CD1c-positive myeloid dendritic cell (primary cell): Measurements from ENCODE around the gene MCM3AP.
A peak's percentile ranks its signal among the peaks of the same experiment; 100 is the strongest.
"Not testable (repeated sequence)": the region's sequence is repeated elsewhere in the genome, so short reads cannot be mapped to it uniquely, and the experiment has no call there.

Experiments used
- DNase-seq: peaks from one replicate; pipeline ENCODE4 v3.0.0-alpha.2; 2016; ENCODE audit errors: extremely low spot score

MCM3AP gene

DNA sequence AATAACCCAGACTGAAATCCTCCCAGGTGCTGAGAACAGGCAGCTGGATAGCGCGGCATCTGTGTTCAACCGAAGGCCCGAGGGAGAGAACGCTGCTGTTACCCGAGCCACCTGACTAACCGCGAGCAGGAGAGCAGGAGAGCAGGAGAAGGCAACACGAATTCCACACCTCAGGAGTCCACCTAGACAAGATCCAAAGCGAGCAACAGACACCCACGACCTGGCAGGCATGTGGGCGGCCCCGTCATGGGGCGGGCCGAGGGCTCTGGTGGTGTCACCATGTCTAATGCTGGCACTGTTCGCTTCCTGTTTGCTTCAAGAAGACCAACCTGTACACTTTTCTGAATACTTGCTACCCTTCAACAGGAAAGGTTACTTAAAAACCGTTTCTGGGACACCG, 80.2 kb downstream of the MCM3AP start:
- DNase-seq: no peak

DNA sequence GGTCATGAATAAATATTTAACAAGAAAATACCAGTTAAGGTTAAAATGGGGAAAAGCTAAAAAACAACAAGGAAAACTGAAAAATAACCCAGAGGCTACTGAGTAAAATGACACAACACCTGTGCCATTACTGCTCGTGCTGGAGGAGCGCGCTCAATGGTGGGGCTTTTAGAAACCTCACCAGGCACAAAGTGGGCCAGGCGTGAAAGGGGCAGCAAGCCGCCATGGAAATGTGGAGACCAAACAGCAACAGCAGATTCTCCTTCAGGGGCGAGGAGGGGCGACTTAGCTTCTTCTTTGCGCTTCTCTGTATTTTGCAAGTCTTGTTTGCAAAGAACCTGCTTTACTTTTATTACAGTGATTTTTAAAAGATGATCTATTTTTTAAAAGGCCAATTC, 82.2 kb downstream of the MCM3AP start:
- DNase-seq: no peak

DNA sequence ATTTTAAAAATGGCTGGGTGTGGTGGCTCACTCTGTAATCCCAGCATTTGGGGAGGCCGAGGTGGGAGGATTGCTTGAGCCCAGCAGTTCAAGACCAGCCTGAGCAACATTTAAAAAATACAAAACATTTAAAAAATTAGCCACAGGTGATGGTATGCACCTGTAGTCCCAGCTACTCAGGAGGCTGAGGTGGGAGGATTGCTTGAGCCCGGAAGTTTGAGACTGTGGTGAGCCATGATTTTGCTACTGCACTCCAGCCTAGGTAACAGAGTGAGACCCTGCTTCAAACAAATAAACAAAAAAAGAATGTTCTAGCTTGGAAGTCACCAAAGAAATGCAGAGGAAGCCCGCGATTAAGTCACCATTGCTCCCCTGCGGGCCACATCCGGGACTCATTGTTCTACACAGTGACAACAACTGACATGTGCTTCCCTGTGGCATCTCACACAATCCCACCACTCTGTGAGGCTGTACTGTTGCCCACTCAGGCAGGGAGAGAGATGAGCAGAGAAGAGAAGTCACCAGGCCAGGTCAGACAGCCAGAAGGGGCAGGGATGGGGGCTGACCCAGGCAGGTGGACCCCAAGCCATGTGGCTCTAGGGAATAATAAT, 82.7 kb downstream of the MCM3AP start:
- no peak for DNase-seq

DNA sequence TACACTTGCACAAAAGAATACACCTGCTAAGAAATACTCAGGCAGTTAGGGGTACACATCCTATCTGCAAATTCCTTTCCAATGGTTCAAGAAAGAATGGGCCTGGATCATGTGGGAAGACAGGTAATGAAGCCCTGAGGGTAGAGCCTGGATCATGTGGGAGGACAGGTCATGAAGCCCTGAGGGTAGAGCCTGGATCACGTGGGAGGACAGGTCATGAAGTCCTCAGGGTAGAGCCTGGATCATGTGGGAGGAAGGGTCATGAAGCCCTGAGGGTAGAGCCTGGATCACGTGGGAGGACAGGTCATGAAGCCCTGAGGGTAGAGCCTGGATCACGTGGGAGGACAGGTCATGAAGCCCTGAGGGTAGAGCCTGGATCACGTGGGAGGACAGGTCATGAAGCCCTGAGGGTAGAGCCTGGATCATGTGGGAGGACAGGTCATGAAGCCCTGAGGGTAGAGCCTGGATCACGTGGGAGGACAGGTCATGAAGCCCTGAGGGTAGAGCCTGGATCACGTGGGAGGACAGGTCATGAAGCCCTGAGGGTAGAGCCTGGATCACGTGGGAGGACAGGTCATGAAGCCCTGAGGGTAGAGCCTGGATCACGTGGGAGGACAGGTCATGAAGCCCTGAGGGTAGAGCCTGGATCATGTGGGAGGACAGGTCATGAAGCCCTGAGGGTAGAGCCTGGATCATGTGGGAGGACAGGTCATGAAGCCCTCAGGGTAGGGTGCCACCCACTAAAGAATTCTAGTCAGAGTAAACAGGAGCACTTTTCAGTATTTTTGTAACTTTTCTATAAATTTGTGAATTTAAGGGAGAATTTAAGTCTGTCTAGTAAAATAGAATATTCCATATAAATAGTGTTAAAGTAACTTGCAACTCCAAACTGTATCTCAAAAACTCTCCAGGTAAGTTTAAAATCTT, 84.3 kb downstream of the MCM3AP start:
- DNase-seq: not testable (repeated sequence)

DNA sequence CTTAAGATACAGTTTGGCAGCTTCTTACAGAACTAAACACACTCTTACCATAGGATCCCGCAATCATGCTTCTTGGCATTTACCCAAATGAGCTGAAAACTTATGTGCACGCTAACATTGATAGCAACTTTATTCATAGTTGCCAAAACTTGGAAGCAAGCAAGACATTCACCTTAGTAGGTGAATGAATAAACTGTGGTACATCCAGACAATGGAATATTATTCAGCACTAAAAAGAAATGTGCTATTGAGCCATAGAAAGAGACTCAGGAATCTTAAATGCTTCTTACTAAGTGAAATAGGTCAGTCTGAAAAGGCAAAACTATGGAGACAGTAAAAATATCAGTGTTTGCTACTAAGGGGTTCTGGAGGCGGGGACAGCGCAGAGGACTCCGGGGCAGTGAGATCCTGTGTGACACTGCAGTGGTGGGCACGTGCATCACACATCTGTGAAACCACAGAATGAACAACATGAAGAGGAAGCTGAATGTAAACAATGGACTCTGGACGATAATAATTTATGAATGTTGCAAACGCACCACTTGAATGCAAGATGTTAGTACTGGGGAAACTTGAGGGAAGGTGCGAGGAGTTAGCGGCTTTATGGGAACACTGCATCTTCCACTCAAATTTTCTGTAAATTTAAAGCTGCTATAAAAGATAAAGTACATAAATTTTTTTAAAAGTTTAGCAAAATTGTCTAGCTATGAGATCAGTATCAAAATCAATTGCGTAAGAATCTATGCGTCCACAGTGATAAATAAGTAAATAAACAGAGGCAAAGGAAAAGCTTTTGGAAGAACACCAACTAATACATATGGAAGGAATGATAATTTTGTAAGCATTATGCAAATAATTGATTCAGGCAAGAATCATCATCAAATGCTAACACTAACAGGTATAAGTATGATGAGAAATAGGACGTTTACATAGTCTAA, 85.7 kb downstream of the MCM3AP start:
- DNase-seq: no peak

DNA sequence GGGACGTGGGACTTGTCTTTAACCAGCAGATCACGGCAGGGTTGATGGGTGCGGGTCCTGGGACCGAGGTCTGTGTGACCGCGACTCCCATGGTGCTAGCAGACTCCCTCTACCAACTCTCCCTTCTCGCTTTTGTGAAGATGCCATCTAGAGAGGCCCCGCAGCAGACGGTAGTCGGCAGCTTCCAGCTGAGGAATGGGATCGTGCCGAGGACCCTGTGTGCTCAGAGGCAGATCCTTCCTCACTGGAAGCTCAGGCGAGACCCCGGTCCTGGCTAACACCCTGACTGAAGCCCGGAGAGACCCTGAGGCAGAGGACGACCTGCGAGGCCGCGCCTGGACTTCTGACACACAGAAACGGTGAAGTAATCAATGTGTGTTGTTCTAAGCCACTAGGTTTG, 88.7 kb downstream of the MCM3AP start:
- DNase-seq: no peak

DNA sequence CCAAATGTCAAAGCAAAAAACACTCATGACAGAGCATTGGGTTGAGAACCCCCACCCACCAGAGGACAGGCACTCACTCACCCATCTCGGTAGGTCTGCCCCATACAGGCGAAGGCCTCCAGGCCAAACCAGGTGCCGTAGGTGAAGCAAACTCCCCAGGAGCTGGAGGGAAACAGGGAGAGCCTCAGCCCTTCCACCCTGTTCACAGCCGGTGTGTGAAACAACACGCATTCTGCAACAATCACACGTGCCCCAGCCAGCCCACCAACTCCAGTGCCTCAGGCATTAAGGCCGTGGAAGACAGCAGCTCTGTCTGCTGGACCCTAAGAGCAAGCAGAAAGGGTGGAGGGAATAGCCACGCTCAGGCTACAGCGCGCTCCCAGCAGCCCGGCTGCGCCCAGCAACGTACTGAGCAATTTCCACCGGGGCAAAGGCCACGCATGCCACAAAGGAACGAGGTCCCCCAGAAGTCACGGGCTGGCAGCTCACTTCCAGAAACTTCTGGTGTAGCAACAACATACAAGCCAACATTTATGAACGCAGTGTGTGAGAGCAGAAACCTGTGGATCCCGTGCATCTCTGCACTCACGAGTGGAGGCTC, 89.7 kb downstream of the MCM3AP start:
- no peak for DNase-seq

DNA sequence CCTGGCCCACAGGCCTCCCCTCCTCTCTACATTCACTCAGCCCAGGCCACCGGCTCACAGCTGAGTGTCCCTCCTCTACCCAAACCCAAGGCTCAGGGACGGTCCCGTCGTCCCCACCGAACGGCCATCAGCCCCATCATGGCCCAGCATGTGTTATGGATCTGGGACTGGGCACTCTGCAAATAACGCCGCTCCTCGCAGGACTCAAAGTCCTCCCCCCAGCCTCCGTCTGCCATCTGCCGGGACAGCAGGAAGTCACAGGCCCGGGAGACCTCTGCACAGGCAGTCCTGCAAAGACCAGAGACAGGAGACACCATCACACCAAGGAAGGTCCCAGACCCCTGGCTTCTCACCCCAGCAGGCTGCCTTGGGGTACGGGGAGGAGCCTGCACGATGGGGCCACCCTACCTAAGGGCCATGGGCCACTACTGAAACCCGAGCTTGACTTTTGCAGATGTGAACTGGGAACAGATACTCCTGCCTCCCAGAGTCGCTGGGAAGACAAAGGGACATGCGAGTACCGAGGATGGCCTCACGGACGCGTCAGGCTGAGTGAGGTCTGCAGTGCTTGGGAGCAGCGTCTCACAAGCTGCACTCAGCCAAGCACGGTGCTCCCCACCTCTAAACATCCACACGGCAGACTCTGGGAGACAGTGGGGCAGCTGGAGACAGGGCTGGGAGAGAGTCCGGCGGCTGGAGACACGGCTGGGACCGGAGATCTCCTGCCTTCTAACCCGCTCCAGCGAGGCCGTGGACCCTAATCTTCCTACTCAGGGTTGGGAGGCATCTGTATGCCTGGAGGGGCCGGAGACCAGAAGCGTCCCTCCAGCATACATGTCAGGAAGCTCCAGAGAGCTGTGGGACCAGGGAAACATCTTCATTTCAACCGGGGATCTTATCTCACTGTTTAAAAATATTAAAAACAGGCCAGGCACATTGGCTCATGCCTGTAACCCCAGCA, 90.8 kb downstream of the MCM3AP start:
- no peak for DNase-seq

DNA sequence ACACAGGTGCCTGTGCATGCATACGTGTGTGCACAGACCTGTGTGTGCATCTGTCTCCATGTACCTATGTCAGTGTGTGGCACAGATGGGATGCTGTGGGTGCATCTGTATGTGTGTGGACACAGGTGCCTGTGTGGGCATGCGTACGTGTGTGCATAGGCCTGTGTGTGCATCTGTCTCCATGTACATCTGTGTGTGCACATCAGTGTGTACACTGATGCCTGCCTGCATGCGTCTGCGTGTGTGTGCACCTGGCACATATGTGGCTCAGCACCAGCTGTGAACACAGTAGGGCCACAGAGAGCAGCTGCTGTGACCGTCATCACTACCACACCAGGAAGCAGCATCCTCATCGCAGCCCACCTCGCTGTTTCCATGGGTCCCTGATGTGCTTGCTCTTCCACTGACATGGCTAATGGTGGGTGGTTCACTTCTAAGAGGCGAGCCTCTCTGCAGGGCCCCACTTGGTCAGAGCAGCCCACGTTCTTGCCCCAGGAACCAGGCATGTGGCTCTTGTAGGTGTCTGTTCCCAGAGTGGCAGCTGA, 91.5 kb downstream of the MCM3AP start:
- no peak for DNase-seq

DNA sequence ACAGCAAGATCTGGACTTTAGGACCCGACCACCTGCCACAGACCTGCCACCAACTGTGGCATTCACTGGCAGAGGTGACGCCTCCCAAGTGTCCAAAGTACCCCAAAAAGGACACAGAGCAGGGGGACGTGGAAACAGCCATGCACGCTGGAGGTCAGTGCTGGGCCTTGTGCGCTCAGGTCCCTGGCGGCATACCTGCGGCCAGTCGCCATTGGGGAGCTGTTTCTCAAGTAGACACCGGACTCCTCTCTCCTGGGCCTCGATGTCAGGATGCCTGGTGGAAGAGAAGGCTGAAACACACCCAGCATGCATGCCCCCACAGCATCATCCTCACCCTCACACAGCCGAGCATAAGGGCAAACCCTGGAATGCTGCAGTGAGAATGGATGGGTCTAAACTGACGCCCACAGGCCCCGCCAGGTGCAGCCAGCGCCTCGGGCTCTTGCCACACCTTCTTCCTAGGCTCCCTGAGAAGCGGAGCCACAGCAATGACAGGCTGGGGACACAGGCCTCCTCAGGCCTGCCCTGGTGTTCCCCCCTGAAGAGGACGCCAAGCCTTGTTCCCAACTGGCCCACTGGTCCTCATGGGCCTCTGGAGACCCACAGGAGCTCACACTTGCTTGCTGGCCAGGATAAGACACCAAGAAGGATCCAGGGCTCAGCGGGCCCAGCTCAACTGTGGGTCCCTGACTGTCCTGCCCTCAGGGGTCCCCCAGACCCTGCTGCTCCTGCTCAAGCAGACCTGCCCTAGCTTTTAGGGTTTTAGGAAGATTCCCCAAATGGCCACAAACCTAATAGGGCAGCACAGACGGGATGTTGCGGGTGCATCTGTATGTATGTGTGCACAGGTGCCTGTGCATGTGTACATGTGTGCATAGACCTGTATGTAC, 93.5 kb downstream of the MCM3AP start:
- DNase-seq: no peak

DNA sequence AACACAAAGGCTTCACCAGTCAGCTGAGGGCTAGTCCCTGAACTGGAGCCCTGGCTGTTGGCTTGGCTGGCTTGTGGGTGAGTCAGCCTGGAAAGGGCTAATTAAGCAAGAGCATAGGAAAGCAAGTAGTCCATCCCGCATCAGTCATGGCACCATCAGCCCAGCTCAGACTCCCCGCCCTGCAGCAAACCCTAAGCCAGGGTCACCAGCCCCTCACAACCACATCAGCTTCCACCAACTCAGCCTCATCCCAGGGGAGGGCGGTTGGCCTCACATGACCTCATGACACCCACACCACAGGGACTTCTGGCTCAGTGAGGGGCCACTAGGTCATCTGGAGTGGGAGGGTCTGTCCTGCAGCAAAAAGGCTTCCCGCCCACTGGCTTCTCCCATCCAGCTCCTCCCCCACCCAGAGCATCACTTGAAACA, 94.1 kb downstream of the MCM3AP start:
- DNase-seq: no peak

DNA sequence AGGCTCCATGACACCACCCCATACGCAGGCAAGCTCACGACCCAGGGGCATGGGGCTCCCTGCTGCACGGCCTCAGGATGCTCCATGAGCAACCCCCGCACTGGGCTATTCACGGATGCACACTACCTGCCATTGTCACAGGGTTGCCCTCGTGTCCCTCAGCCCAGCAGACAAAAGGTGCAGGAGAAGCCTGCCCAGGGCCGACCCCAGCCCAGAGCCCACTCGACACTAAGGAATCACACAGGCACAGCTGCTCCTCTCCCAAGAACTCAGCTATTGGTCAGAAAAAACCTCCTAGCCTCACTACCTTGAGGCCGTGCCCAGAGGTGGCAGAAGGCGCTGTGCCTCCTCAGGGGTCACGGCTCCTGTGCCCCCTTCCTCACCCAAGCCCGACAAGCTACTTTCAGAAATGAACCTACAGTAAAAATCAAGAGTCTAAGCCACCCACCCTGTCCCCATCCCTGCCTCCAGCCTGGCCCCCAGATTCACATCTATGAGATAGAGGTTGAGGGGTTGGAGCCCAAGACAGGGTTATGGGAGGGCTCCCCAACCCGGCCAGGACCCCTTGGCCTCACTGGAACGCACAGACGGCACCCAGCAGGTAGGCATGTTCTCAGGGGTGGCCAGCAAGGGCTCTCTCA, 94.8 kb downstream of the MCM3AP start:
- no peak for DNase-seq

DNA sequence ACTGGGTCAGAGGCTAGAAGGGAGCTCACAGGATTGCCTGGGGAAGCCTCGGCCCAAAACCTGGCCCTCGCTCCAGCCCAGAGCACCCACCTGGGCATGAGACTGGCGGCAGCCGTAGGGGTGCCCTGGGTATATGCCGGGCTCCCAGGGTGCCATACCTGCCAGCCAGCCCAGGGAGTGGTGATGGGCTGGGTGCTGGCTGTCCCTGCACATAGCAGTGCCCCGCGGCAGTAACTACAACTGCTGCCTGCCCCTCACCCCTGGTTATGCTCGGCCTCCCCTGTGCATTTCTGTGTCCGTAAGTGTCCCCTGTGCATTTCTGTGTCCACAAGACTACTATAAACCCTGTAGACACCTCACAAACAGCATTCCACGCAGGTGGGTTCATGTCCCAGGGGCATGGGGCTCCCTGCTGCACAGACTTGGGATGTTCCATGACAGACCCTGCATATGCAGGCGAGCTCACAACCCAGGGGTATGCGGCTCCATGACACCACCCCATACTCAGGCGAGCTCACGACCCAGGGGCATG, 95.4 kb downstream of the MCM3AP start:
- DNase-seq: no peak

DNA sequence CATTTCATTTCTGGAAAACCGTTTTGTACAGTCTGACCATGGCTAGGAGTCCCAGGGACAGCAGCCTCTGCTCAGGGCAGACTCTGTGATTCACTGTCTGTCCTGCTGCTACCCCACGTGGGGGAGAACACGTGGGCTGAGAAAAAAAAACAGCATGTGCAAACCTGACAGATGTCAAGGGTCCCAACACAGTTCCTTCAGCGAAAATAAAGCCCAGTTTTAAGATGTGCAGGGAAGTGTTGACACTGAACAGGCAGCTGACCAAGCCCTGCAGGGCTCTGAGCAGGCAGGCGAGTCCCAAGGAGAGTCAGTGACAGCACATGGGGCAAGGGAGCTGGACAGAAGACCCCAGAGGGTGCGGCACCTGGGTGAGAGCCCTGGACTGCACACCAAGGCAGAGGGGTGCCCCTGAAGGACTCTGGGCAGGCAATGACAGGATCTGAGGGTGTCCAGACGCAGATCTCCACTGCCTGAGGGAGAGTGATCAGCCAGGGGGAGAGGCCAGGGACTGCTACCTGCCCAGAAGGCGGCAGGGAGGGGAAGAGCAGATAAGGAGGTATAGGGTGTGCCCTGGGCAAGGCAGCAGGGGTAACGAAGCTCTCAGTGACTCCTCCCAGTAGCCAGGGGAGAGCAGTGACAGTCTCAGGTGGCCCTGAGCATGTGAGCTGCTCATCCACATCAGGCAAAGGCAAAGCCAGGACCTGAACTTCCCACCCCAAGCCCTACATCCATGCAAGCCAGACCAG, 96.0 kb downstream of the MCM3AP start:
- DNase-seq: no peak

DNA sequence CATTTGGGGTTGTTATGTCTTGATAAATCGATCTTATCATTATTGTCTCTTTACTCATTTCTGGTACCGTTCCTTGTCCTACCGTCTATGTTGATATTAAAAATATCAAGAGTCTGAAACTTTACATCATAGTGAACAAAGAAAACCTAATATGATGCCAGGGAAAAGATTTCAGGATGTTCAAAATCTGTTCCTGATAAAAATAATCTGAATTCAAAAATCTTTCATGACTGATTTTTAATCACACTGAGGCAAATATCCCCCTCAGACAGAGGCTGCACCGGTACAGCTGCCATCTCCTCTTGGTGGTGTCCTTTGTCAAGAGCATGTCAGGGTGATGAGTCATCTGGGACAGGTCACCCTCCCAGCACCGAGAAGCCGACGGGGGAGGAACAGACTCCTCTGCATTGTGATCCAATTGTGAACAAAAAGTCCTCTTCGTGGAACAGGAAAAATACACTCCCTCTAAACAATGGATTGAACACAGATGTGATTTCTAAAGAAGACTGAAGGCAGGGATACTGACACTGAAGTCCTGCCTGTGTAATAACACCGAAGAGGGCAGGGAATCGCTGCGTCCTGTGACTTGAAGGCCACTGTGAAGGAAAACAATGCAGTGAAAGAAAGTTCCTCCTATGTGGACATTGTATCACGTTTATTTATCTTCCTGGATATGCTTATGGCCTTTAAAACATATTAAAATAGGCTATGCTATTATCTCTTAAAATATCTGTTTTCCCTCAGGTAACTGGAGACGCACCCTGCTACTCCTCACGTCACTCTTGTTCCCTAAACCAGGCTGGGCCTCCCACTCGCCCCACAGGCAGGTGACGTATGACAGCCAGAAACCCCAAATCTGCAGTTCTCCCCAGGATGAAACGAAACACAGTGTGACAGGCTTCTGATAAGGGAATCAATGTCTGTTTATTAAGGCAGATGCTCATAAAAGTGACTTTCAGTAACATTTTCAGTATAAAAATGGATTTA, 96.9 kb downstream of the MCM3AP start:
- DNase-seq: peak; percentile 26

DNA sequence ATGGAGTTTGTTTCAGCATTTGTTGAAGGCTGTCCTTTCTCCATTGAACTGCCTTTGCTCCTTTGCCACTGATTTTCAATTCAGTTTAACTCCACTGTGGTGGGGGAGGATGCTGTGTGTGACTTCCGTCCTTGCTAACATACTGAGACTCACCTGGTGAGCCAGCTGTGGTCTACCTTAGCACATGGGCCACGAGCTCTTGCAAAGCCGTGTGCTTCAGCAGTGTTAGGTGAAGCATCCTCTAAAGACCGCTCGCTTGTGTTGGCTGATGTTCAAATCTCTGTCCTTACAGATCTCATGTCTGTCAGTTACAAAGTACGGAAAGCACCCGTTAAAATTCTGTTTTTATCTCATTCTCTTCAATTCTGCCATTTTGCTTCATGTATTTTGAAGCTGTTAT, 97.6 kb downstream of the MCM3AP start:
- no peak for DNase-seq

DNA sequence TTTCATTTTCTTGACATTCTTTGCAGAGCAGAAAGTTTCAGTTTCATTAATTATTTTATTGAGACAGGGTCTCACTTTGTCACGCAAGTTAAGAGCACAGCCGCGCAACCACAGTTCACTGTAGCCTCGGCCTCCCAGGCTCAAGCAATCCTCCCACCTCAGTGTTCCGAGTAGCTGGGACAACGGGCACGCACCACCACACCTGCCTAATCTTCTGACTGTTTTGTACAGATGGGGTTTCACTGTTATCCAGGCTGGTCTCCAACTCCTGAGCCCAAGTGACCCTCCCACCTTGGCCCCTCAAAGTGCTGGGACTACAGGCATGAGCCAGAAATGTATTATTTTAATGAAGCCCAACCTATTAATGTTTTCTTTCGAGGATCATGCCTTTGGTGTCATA, 98.2 kb downstream of the MCM3AP start:
- no peak for DNase-seq
